ENCODE results near the gene CPNE1. TPM values are rescaled to one million over a fixed set of nuclear protein-coding genes. Genes with fewer than 3 reads are reported as not detected.

The CPNE1 gene
- total and polyA plus RNA-seq, 10 of the 15 experiments (the other 5 are each of a cell fraction or from before 2014, with no cell fraction given), result 84.9 to 209 (median 146) TPM

- H3K4me2 ChIP-seq (ENCODE audit: control insufficient read depth, insufficient read depth), result no peak overlapping the region
- no peak overlapping the region for H3K4me3 ChIP-seq
- ChIA-PET POLR2A (no interaction called here), RAD21 (ENCODE audit: unreplicated experiment) (no interaction called here), CTCF (interaction anchor here (0.6 to 1.2 kb wide), 3 partner anchors 18 to 80 kb away, joined by 3 to 4 read pairs (median 4); no protein-coding TSS in a partner anchor), SMC1A (ENCODE audit: uncharacterized antibody, unreplicated experiment) (interaction anchor here (1.2 to 1.6 kb wide), 2 partner anchors 11 to 21 kb away, joined by 3 to 4 read pairs; partner anchors contain the start of gene SPAG4)
- H4K20me1 ChIP-seq (ENCODE audit: control insufficient read depth, insufficient read depth), result no peaks in the 10 kb centered on the region
- peaks cover 3 to 11% of the 10 kb centered on the region in 2 experiments; a peak in 3 of 4 replicates for H3K36me3 ChIP-seq (ENCODE audit: control insufficient read depth in 2 of 2, insufficient read depth in 2 of 2, low read length in 1 of 2)
- BruUV-seq (replicated peaks), result no TSS peak
- no peak for TF ChIP-seq PAX5 (IDR thresholded peaks at IDR 0.05; ENCODE audit: borderline replicate concordance, low read depth, low read length)
- TF ChIP-seq ELK1 (IDR thresholded peaks at IDR 0.05; ENCODE audit: low read depth, low read length), result no peak
- TF ChIP-seq RAD21 (IDR thresholded peaks at IDR 0.05; ENCODE audit: insufficient read depth, low read depth, low read length), result no peak
- no peak for TF ChIP-seq MEF2A (IDR thresholded peaks at IDR 0.05; ENCODE audit: insufficient read depth, low read depth, low read length)
- no peak for TF ChIP-seq ZNF217 (IDR thresholded peaks at IDR 0.05)
- no peaks in the 10 kb centered on the region for H3K27me3 ChIP-seq (replicated peaks in 1 of 2; ENCODE audit: control insufficient read depth in 2 of 2, insufficient read depth in 2 of 2, low read length in 1 of 2)
- in situ Hi-C loops (cut with MboI) (no loop called here), intact Hi-C loops (cut with micrococcal nuclease; ENCODE audit: unreplicated experiment) (no loop called here)
- WGBS (ENCODE audit: insufficient coverage, insufficient replicate concordance, low lambda C conversion rate, missing lambda C conversion rate), result 99% methylated on average over 6 of the region's 6 CpGs
- DNase-seq (ENCODE audit: low read depth, low spot score), result no peak
- no peaks in the 10 kb centered on the region for H3K9me3 ChIP-seq (replicated peaks; ENCODE audit: control insufficient read depth, insufficient read depth, low read length)
- H3K79me2 ChIP-seq (ENCODE audit: control insufficient read depth, insufficient read depth, low read length), result no peaks in the 10 kb centered on the region; the same call in none of the 2 replicates
- no peak overlapping the region for H3K9ac ChIP-seq (ENCODE audit: control insufficient read depth, insufficient read depth, low read length)
- FAIRE-seq, result peak; percentile 18
- H3K4me1 ChIP-seq (ENCODE audit: control insufficient read depth, insufficient read depth, low read length), result no peaks in the 10 kb centered on the region
- no peak overlapping the region for H2AFZ ChIP-seq (ENCODE audit: control insufficient read depth, low read depth, low read length)
- H3K27ac ChIP-seq (ENCODE audit: control insufficient read depth, insufficient read depth), result no peak overlapping the region
- no peak for ATAC-seq
Observed at GRCh38 chr20:35637276-35637675, 27.4 kb downstream of the CPNE1 start.

GRCh38 chr20:35636095-35636494 lies 28.6 kb downstream of the CPNE1 start:
- POLR2A ChIA-PET, result no interaction called here
- intact Hi-C loops (cut with micrococcal nuclease; ENCODE audit: unreplicated experiment), result no loop called here
- ATAC-seq (no peak), FAIRE-seq (no peak), DNase-seq (ENCODE audit: low read depth, low spot score) (no peak)
- Histone ChIP-seq H3K27me3 (replicated peaks in 1 of 2; ENCODE audit: control insufficient read depth in 2 of 2, insufficient read depth in 2 of 2, low read length in 1 of 2) (no peaks in the 10 kb centered on the region), H3K9me3 (replicated peaks; ENCODE audit: control insufficient read depth, insufficient read depth, low read length) (no peaks in the 10 kb centered on the region), H3K4me2 (ENCODE audit: control insufficient read depth, insufficient read depth) (no peak overlapping the region), H3K27ac (ENCODE audit: control insufficient read depth, insufficient read depth) (no peak overlapping the region), H2AFZ (ENCODE audit: control insufficient read depth, low read depth, low read length) (no peak overlapping the region), H3K79me2 (ENCODE audit: control insufficient read depth, insufficient read depth, low read length) (no peaks in the 10 kb centered on the region; the same call in none of the 2 replicates), H3K9ac (ENCODE audit: control insufficient read depth, insufficient read depth, low read length) (no peak overlapping the region), H3K36me3 (ENCODE audit: control insufficient read depth in 2 of 2, insufficient read depth in 2 of 2, low read length in 1 of 2) (peaks cover 4 to 13% of the 10 kb centered on the region in 2 experiments; a peak in 3 of 4 replicates), H4K20me1 (ENCODE audit: control insufficient read depth, insufficient read depth) (no peaks in the 10 kb centered on the region), H3K4me1 (ENCODE audit: control insufficient read depth, insufficient read depth, low read length) (no peaks in the 10 kb centered on the region), H3K4me3 (no peak overlapping the region)
- RAD21 ChIA-PET (ENCODE audit: unreplicated experiment), result no interaction called here
- CTCF ChIA-PET, result interaction anchor here (1.0 to 1.5 kb wide), 3 partner anchors 25 to 189 kb away, joined by 3 to 4 read pairs (median 3); no protein-coding TSS in a partner anchor
- TF ChIP-seq E2F4 (IDR thresholded peaks at IDR 0.05; ENCODE audit: low read depth, low read length) (no peak), JUNB (IDR thresholded peaks at IDR 0.05) (no peak), STAT3 (IDR thresholded peaks at IDR 0.05; ENCODE audit: low read depth, low read length) (no peak), BHLHE40 (IDR thresholded peaks at IDR 0.05; ENCODE audit: borderline replicate concordance in 1 of 2, low read depth in 2 of 2, low read length in 1 of 2) (no peak), LARP7 (IDR thresholded peaks at IDR 0.05) (no peak), MTA2 (IDR thresholded peaks at IDR 0.05; ENCODE audit: low read depth) (no peak), HDAC2 (IDR thresholded peaks at IDR 0.05) (no peak), NFIC (IDR thresholded peaks at IDR 0.05; ENCODE audit: low read depth, low read length) (no peak), SIX5 (IDR thresholded peaks at IDR 0.05; ENCODE audit: low read depth, low read length, severe bottlenecking) (no peak), FOXM1 (IDR thresholded peaks at IDR 0.05; ENCODE audit: low read depth, low read length) (no peak), ZZZ3 (IDR thresholded peaks at IDR 0.05; ENCODE audit: control insufficient read depth, insufficient read length, low read depth) (no peak)
- SMC1A ChIA-PET (ENCODE audit: uncharacterized antibody, unreplicated experiment), result interaction anchor here (1.2 to 1.6 kb wide), 3 partner anchors 12 to 24 kb away, joined by 3 to 4 read pairs (median 3); partner anchors contain the start of gene SPAG4
- BruUV-seq (replicated peaks), result no TSS peak
- 100% methylated on average over 2 of the region's 2 CpGs for WGBS (ENCODE audit: insufficient coverage, insufficient replicate concordance, low lambda C conversion rate, missing lambda C conversion rate)
- in situ Hi-C loops (cut with MboI), result no loop called here

Data from GM12878 (cell line).